ENCODE results near the gene SRD5A1. TPM values are rescaled to one million over a fixed set of nuclear protein-coding genes. Genes with fewer than 3 reads are reported as not detected.

Gene SRD5A1
- total RNA-seq, 1 donor from 2014 or later = 2.5 TPM

- intact Hi-C loops (cut with micrococcal nuclease) = no loop called here
- Histone ChIP-seq H3K27me3 (ENCODE audit: low read depth) (no peaks in the 10 kb centered on the region), H3K4me1 (no peaks in the 10 kb centered on the region), H3K27ac (replicated peaks) (no peak overlapping the region), H3K36me3 (peaks cover 34% of the 10 kb centered on the region), H3K4me3 (no peak overlapping the region), H3K9me3 (replicated peaks) (peaks cover 28% of the 10 kb centered on the region)
- no peak for DNase-seq
- TF ChIP-seq CTCF (IDR thresholded peaks at IDR 0.05; ENCODE audit: borderline replicate concordance) = no peak
Measured at GRCh38 chr5:6652025-6652424, 18.8 kb downstream of the SRD5A1 start.

- Histone ChIP-seq H3K36me3 (peaks cover 49% of the 10 kb centered on the region), H3K9me3 (replicated peaks) (peaks cover 26% of the 10 kb centered on the region), H3K27ac (replicated peaks) (no peak overlapping the region), H3K4me1 (no peaks in the 10 kb centered on the region), H3K27me3 (ENCODE audit: low read depth) (no peaks in the 10 kb centered on the region), H3K4me3 (no peak overlapping the region)
- no peak for DNase-seq
- intact Hi-C loops (cut with micrococcal nuclease) = no loop called here
- no peak for TF ChIP-seq CTCF (IDR thresholded peaks at IDR 0.05; ENCODE audit: borderline replicate concordance)
Measured at GRCh38 chr5:6655432-6655831, 22.2 kb downstream of the SRD5A1 start.

GRCh38 chr5:6656680-6657079, 23.4 kb downstream of the SRD5A1 start:
- intact Hi-C loops (cut with micrococcal nuclease) = no loop called here
- H3K27ac ChIP-seq (replicated peaks) = no peak overlapping the region
- no peak for TF ChIP-seq CTCF (IDR thresholded peaks at IDR 0.05; ENCODE audit: borderline replicate concordance)
- H3K36me3 ChIP-seq = peaks cover 49% of the 10 kb centered on the region
- H3K4me1 ChIP-seq = no peaks in the 10 kb centered on the region
- peaks cover 26% of the 10 kb centered on the region for H3K9me3 ChIP-seq (replicated peaks)
- H3K27me3 ChIP-seq (ENCODE audit: low read depth) = no peaks in the 10 kb centered on the region
- no peak for DNase-seq
- no peak overlapping the region for H3K4me3 ChIP-seq

GRCh38 chr5:6659941-6660684, 26.9 kb downstream of the SRD5A1 start:
- H3K4me1 ChIP-seq = no peaks in the 10 kb centered on the region
- no peak overlapping the region for H3K4me3 ChIP-seq
- intact Hi-C loops (cut with micrococcal nuclease) = no loop called here
- no peaks in the 10 kb centered on the region for H3K27me3 ChIP-seq (ENCODE audit: low read depth)
- no peak overlapping the region for H3K27ac ChIP-seq (replicated peaks)
- no peak for DNase-seq
- peaks cover 26% of the 10 kb centered on the region for H3K9me3 ChIP-seq (replicated peaks)
- peaks cover 50% of the 10 kb centered on the region for H3K36me3 ChIP-seq
- TF ChIP-seq CTCF (IDR thresholded peaks at IDR 0.05; ENCODE audit: borderline replicate concordance) = no peak

- Histone ChIP-seq H3K4me3 (no peak overlapping the region), H3K4me1 (no peaks in the 10 kb centered on the region), H3K9me3 (replicated peaks) (peaks cover 24% of the 10 kb centered on the region), H3K36me3 (peaks cover 45% of the 10 kb centered on the region), H3K27ac (replicated peaks) (no peak overlapping the region), H3K27me3 (ENCODE audit: low read depth) (no peaks in the 10 kb centered on the region)
- intact Hi-C loops (cut with micrococcal nuclease) = no loop called here
- DNase-seq = no peak
- TF ChIP-seq CTCF (IDR thresholded peaks at IDR 0.05; ENCODE audit: borderline replicate concordance) = no peak
Measured at GRCh38 chr5:6660688-6661087, 27.4 kb downstream of the SRD5A1 start.
